T-helper 2 cell treated with Interferon-gamma antibody and Interleukin-4, amounts not matched to agents 100 ng/mL and 5 ng/mL, for 36 hours (primary cell): Measurements from ENCODE around the gene HYAL3. TPM values are rescaled to one million over a fixed set of nuclear protein-coding genes. Genes with fewer than 3 reads are reported as not detected.

Source experiments
- intact Hi-C: fragments of 100-400 bp; cut with micrococcal nuclease; formaldehyde crosslinking; loops from one replicate; pipeline ENCODE4 v1.15.1; 2023
- total RNA-seq: library from RNA; stranded (reverse); gene quantifications from 2 replicates; pipeline ENCODE4 v1.2.3, GENCODE V29; 2022

The HYAL3 gene, protein sequence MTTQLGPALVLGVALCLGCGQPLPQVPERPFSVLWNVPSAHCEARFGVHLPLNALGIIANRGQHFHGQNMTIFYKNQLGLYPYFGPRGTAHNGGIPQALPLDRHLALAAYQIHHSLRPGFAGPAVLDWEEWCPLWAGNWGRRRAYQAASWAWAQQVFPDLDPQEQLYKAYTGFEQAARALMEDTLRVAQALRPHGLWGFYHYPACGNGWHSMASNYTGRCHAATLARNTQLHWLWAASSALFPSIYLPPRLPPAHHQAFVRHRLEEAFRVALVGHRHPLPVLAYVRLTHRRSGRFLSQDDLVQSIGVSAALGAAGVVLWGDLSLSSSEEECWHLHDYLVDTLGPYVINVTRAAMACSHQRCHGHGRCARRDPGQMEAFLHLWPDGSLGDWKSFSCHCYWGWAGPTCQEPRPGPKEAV
- 13.6 and 15.2 TPM in 2 replicates for total RNA-seq

- intact Hi-C loops: loop anchor here (1.0 to 5.0 kb wide), 8 partner anchors 22 to 1742 kb away; partner anchors contain the start of genes CYB561D2, GNAI2, HEMK1 and NPRL2
Measured at GRCh38 chr3:50298836-50299637, at the start of gene HYAL3, which contains the start of gene NAA80. HYAL3 (minus strand) TSS chr3:50299405; CDS start chr3:50295602, 3,803 bp downstream. NAA80 (minus strand) TSS chr3:50299405; CDS start chr3:50297463, 1,942 bp downstream.

DNA sequence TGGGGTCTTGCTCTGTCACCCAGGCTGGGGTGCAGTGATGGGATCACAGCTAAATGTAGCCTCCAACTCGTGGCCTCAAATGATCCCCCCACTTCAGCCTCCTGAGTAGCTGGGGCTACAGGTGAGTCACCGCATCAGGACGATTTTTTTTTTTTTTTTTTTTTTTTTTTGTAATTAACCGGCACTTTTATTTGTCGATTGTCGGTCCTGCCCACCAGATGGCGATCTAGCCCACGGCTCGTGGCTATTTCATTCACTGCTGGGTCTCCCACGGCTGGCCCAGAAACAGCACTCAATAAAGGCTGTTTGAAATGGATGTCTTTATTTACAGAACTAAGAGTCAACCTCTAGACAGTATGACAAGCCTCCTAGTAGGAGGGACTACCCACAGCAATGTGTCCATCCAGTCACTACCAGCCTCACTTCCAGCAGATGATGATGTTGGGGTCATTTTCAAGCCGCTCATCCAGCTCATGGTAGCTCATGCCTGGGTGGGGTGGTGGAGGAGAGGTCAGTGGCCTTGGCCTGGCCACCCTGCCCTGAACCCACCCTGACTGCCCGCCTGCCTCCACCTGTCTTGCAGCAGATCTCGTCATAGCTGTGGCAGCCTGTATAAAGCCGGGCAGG is 48.1 kb upstream of the HYAL3 start:
- intact Hi-C loops: loop anchor here (1.0 kb wide), 1 partner anchor 195 kb away; no protein-coding TSS in a partner anchor

- intact Hi-C loops: no loop called here
Measured at GRCh38 chr3:50345586-50346234, 46.5 kb upstream of the HYAL3 start, which contains the start of gene ZMYND10. ZMYND10 (minus strand) TSS chr3:50345732; CDS start chr3:50345579, 153 bp downstream.

DNA sequence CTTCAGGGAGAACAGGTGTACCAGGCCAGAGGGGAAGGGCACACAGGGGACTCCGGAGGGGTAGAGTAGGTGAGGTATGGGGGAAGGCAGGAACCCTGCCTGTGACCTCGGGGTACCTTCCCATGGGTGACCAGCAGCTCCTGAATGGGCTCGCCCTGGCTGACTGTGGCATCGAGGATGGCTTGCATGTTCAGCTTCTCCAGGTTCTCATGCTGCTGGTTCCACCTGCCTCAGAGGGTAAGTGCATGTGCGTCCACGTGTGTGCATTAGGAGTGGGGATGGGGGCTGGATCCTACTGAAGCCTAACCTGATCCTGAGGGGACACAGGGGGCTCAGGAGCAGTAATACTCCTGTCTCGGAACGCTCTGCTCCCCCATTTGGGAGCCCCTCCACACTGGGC is 45.8 kb upstream of the HYAL3 start:
- intact Hi-C loops: no loop called here

DNA sequence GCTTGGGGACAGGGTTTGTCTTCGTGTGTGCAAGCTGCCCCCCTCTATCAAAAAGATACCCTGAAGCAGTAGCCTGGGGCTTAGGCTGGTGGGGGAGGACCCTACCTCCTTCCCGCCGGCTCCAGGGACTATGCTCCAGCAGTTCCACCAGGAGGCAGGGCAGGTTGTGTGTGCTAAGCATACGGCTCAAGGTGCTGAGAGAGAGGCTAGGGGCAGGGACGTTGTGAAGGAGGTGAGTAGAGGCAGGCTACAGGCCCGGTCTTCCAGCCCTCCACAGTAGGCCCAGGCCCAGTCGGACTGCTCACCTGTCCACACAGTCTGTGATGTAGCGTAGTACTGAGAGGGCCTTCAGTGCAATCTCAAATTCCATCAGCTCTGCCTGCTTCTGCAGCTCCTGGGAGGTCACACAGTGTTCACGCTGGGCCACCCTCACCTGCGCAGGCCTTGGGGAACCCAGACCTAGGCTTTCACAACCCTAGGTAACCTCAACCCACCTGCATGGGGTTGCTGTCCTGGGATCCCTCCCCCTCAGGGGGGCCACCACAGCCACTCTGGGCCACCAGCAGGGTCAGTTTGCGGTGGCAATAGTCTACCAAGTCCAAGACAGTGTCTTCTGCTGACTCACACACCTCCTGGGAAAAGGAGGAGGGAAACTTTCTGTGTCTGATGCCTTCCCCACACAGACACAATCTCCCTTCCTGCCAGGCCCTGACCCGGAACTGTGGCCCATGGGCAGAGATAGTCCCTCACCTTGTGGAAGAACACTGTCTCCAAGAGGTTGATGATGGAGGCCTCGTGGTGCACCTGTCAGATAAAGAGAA is 43.8 kb upstream of the HYAL3 start:
- intact Hi-C loops: loop anchor here (5.0 kb wide), 1 partner anchor 224 kb away; the partner anchor contains the start of genes C3orf18 and HEMK1

DNA sequence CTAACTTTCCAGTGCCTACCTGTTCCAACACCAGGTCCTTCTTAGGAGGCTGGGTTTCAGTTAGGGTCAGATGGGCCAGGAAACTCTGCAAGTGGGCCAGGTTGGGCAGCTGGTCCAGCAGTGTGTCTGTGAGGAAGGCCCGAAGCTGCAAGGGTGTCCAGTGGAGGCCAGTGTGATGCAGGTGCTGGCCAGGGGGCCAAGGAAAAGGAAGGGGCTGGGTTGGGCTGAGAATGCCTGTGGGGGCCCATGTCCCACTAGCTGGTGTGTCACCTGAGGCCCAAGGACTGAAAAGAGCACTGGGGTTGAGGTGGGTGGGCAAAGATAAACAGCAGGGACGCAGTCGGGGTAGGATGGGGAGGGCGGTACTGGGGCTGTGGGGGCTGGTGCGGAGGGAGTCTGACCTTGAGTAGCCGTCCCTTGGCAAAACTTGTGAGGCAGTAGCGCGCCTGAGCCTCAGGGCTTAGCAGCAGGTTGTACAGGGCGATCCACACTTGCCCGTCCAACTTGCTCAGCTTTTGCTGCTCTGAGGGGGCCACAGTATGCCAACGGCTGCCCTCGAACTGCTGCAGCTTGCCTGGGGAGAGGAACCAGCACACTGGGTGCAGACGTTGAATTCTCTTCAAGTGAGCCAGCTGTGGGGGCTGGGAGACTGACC is 42.9 kb upstream of the HYAL3 start:
- intact Hi-C loops: loop anchor here (2.0 to 5.0 kb wide), 2 partner anchors 225 to 269 kb away; partner anchors contain the start of genes C3orf18, CISH and HEMK1

GRCh38 chr3:50341537-50341936 is 42.3 kb upstream of the HYAL3 start:
- intact Hi-C loops: loop anchor here (2.0 to 5.0 kb wide), 2 partner anchors 226 to 269 kb away; partner anchors contain the start of genes C3orf18, CISH and HEMK1

GRCh38 chr3:50340448-50341329 is 41.5 kb upstream of the HYAL3 start, which contains the start of gene RASSF1:
RASSF1 (minus strand) TSS chr3:50340836; CDS start chr3:50340805, 31 bp downstream.
- intact Hi-C loops: loop anchor here (2.0 to 5.0 kb wide), 2 partner anchors 227 to 270 kb away; partner anchors contain the start of genes C3orf18, CISH and HEMK1

- intact Hi-C loops: loop anchor here (2.0 to 5.0 kb wide), 2 partner anchors 227 to 271 kb away; partner anchors contain the start of genes C3orf18, CISH and HEMK1
Measured at GRCh38 chr3:50340147-50340447, 40.9 kb upstream of the HYAL3 start.

GRCh38 chr3:50339485-50340146 is 40.4 kb upstream of the HYAL3 start:
- intact Hi-C loops: loop anchor here (2.0 to 5.0 kb wide), 3 partner anchors 228 to 1048 kb away; partner anchors contain the start of genes C3orf18, CISH, HEMK1 and MANF

- intact Hi-C loops: loop anchor here (1.0 to 5.0 kb wide), 2 partner anchors 11 to 1048 kb away; partner anchors contain the start of genes CYB561D2, MANF and NPRL2
Measured at GRCh38 chr3:50338965-50339364, 39.8 kb upstream of the HYAL3 start.

GRCh38 chr3:50337175-50337861 is 38.1 kb upstream of the HYAL3 start:
- intact Hi-C loops: loop anchor here (1.0 to 5.0 kb wide), 6 partner anchors 9 to 1050 kb away; partner anchors contain the start of genes HYAL3, MANF, NAA80 and TMEM115

DNA sequence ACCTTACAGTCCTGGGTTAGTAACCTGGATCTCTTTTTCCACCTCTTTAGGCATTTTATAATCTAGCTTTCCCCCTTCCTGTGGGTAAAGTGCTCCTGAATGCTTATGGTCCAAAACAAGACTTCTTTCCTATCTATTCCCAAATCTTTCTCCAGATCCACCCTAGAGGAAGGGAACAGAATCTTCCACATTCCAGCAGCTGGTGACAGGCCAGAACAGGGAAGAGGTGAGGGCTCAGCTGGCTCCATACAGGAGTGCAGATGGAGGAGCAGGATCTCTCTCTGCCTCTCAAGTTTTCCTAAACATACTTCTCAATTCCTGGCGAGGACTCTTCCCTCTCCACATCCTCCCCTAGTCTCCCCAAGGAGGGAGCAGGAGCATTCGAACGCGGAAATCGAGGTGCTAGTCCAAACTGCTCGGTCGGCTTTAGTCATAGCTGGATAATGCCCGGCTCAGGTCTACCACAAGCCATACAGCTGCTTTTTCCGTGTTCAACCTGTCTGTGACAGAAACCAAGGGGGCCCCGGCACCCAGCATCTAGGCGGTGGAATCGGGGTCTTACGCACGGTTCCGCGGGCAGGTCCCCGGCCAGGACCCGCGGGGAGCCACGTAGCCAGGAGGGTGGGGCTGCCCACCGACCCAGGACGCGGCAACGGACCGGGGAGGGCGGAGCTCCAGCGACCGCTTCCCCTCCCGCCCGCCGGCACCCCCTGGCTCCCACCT is 37.4 kb upstream of the HYAL3 start:
- intact Hi-C loops: loop anchor here (1.0 to 5.0 kb wide), 6 partner anchors 8 to 1051 kb away; partner anchors contain the start of genes HYAL3, MANF, NAA80 and TMEM115

GRCh38 chr3:50334339-50335075 is 35.3 kb upstream of the HYAL3 start:
- intact Hi-C loops: loop anchor here (5.0 kb wide), 1 partner anchor 1053 kb away; the partner anchor contains the start of gene MANF
